K562 (cell line): ENCODE data around the gene HIVEP3. TPM values are rescaled to one million over a fixed set of nuclear protein-coding genes. Genes with fewer than 3 reads are reported as not detected.
A peak's percentile ranks its signal among the peaks of the same experiment; 100 is the strongest.

ENCODE experiments used
- ATAC-seq: fragments of 200-7000 bp; cut with Tn5 transposase; 3 replicates; pipeline ENCODE4 v1.9.1; 2020; ENCODE audit warnings: moderate library complexity
- BruUV-seq: library from RNA; stranded (reverse); fragments of 400-500 nt; replicated peaks from 2 replicates; lab custom pipeline; 2021; lab: Mats Ljungman, UMichigan
- CTCF ChIA-PET: fragments of 300-600 bp; formaldehyde crosslinking; extraction: SDS; loops from one replicate; lab custom pipeline; 2021; ENCODE audit warnings: low intra/inter-chr PET ratio; lab: Yijun Ruan, JAX
- POLR2A ChIA-PET: fragments of 300-600, 350-650 bp; sonication (Branson Sonifier 250); formaldehyde crosslinking; extraction: SDS; loops from one replicate; lab custom pipeline; 2021; ENCODE audit warnings: antibody characterized with exemption, inconsistent platforms; lab: Yijun Ruan, JAX
- DNase-seq, 4 experiments: peaks; one replicate each; pipeline versions ENCODE4 v3.0.0 to v3.0.0-alpha.2; 2011 to 2018; ENCODE audit warnings: low spot score in 3 of 4, mixed read lengths in 3 of 4; ENCODE audit errors: extremely low read depth in 1 of 4
- FAIRE-seq: peaks from 2 replicates; lab custom pipeline; 2011; peaks lifted over from hg19 to GRCh38; lab: Jason Lieb, UNC
- H2AFZ ChIP-seq: 2 replicates; pipeline ENCODE4 v1.6.0; 2011; ENCODE audit warnings: low read depth, low read length, control low read depth, inconsistent platforms
- H3K27ac ChIP-seq: fragments of 200-600 bp; 3 replicates; pipeline ENCODE4 v1.8.0; 2011; ENCODE audit warnings: low read depth, mild to moderate bottlenecking, control low read depth, inconsistent platforms, low read length, moderate library complexity, mixed read lengths; ENCODE audit errors: extremely low read depth
- H3K27me3 ChIP-seq, 2 experiments: fragments of 300-600 bp in 1 of 2; 2 replicates in 1 of 2; 3 replicates in 1 of 2; pipeline versions ENCODE4 v1.6.0 to v1.8.0; 2011; ENCODE audit warnings: inconsistent platforms in 2 of 2, low read length in 2 of 2, mild to moderate bottlenecking in 1 of 2, mixed read lengths in 1 of 2, moderate library complexity in 1 of 2; ENCODE audit not compliant: control insufficient read depth in 2 of 2, insufficient read depth in 2 of 2
- H3K36me3 ChIP-seq: fragments of 300-600 bp; 3 replicates; pipeline ENCODE4 v1.8.0; 2011; ENCODE audit warnings: mild to moderate bottlenecking, low read length, inconsistent platforms; ENCODE audit not compliant: control insufficient read depth, insufficient read depth
- H3K4me1 ChIP-seq, 2 experiments: fragments of 200-600 bp in 1 of 2; replicated peaks in 1 of 2; 2 replicates in 1 of 2; 3 replicates in 1 of 2; pipeline versions ENCODE4 v1.5.1 to v1.8.0; 2011; ENCODE audit warnings: inconsistent platforms in 2 of 2, low read length in 2 of 2, mild to moderate bottlenecking in 1 of 2, mixed read lengths in 1 of 2, moderate library complexity in 1 of 2; ENCODE audit not compliant: control insufficient read depth in 2 of 2, insufficient read depth in 2 of 2
- H3K4me2 ChIP-seq: 2 replicates; pipeline ENCODE4 v1.6.1; 2011; ENCODE audit warnings: low read length, control low read depth, inconsistent platforms, mixed read lengths; ENCODE audit not compliant: insufficient read depth
- H3K4me3 ChIP-seq: fragments of 200-600 bp; sonication (generic), shearing (Covaris generic); 2 replicates; pipeline ENCODE4 v1.5.1; 2016; ENCODE audit warnings: control low read depth, inconsistent platforms
- H3K79me2 ChIP-seq: fragments of 200-600 bp; 3 replicates; pipeline ENCODE4 v1.8.0; 2011; ENCODE audit warnings: low read length, inconsistent platforms; ENCODE audit not compliant: control insufficient read depth, insufficient read depth
- H3K9ac ChIP-seq, 2 experiments: 2 replicates each; pipeline versions ENCODE4 v1.6.0 to v1.6.1; 2011; ENCODE audit warnings: low read depth in 2 of 2, low read length in 2 of 2, control low read depth in 1 of 2, inconsistent platforms in 1 of 2, mild to moderate bottlenecking in 1 of 2, mixed read lengths in 1 of 2; ENCODE audit not compliant: insufficient read depth in 1 of 2
- H3K9me1 ChIP-seq: one replicate; pipeline ENCODE4 v1.6.0; 2011; ENCODE audit warnings: inconsistent platforms, mild to moderate bottlenecking, low read length, moderate library complexity; ENCODE audit not compliant: control insufficient read depth, insufficient read depth
- H3K9me3 ChIP-seq: replicated peaks from 2 replicates; pipeline ENCODE4 v1.5.1; 2011; ENCODE audit warnings: low read depth, low read length, inconsistent platforms; ENCODE audit not compliant: control insufficient read depth, insufficient read depth
- H4K20me1 ChIP-seq: replicated peaks from 2 replicates; pipeline ENCODE4 v1.6.1; 2011; ENCODE audit warnings: low read length, inconsistent platforms, mixed read lengths; ENCODE audit not compliant: control insufficient read depth, insufficient read depth
- ATF3 ChIP-seq, 2 experiments: fragments of 450-650 bp in 1 of 2; sonication (generic) in 1 of 2; formaldehyde crosslinking in 1 of 2; IDR thresholded peaks in 1 of 2; conservative IDR thresholded peaks in 1 of 2; 2 replicates each; pipeline versions ENCODE4 v1.6.1 to v1.8.1; 2016 to 2023; ENCODE audit warnings: mild to moderate bottlenecking in 2 of 2, moderate library complexity in 2 of 2, inconsistent platforms in 1 of 2, missing genetic modification reagents in 1 of 2
- MEIS2 ChIP-seq: fragments of 450-650 bp; IDR thresholded peaks from 2 replicates; pipeline ENCODE4 v1.6.1; 2014; ENCODE audit warnings: mild to moderate bottlenecking; ENCODE audit not compliant: partially characterized antibody
- PBX2 ChIP-seq, 2 experiments: IDR thresholded peaks in 1 of 2; conservative IDR thresholded peaks in 1 of 2; 2 replicates each; pipeline ENCODE4 v1.6.1; 2016; ENCODE audit warnings: low read depth in 2 of 2, mild to moderate bottlenecking in 1 of 2, missing compliant biosample characterization in 1 of 2, missing genetic modification characterization in 1 of 2, moderate library complexity in 1 of 2
- SREBF1 ChIP-seq: fragments of 150-350 bp; IDR thresholded peaks from 2 replicates; pipeline ENCODE4 v1.6.1; 2014; ENCODE audit warnings: antibody characterized with exemption, low read depth, low read length, borderline replicate concordance
- ZNF589 ChIP-seq: fragments of 200-800 bp; sonication (Bioruptor generic); IDR thresholded peaks from 2 replicates; pipeline ENCODE4 v1.6.1; 2016; ENCODE audit warnings: low read depth, missing genetic modification characterization, missing compliant biosample characterization
- WGBS: fragments of 100-300 bp; shearing (Covaris generic); methylation state at CpG from one replicate; pipeline ENCODE4 v1.1.6; 2016; ENCODE audit warnings: low coverage, mixed read lengths; ENCODE audit not compliant: insufficient coverage; ENCODE audit errors: missing lambda C conversion rate; 5-methylcytosine and 5-hydroxymethylcytosine counted together
- in situ Hi-C: fragments of 300-500 bp; cut with MboI; formaldehyde crosslinking; loops from 4 replicates; pipeline ENCODE4 v1.15.0; 2018; ENCODE audit warnings: inconsistent platforms, mixed read lengths
- intact Hi-C: fragments of 100-400 bp; cut with micrococcal nuclease; formaldehyde crosslinking; loops from 2 replicates; pipeline ENCODE4 v1.14.2; 2022
- polyA plus RNA-seq, 8 experiments: library from polyadenylated mRNA; depleted of rRNA in 4 of 8; stranded (reverse) in 5 of 8; unstranded in 3 of 8; fragments of >200 nt; fragmentation: Nextera tagmentation in 2 of 8; fragmentation: Illumina TruSeq in 1 of 8; extraction: Ambion mirVana in 2 of 8; extraction: Trizol in 1 of 8; gene quantifications; 2 replicates each; pipeline versions ENCODE4 v1.2.1 to v1.2.3, GENCODE V29; 2011 to 2014; ENCODE audit warnings: inconsistent platforms in 1 of 8, missing spikeins in 1 of 8
- total RNA-seq, 7 experiments: library from RNA; depleted of rRNA in 6 of 7; stranded (reverse); fragments of >200 nt in 6 of 7; fragmentation: Illumina TruSeq in 2 of 7; extraction: Trizol in 2 of 7; gene quantifications; 2 replicates each; pipeline versions ENCODE4 v1.2.1 to v1.2.3, GENCODE V29; 2011 to 2021; ENCODE audit warnings: low replicate concordance in 1 of 7

HIVEP3 gene
- total and polyA plus RNA-seq, 9 of the 15 experiments (the other 6 are each of a cell fraction or from before 2014, with no cell fraction given), result 0.09 to 0.58 (median 0.34) TPM; not detected in 1

GRCh38 chr1:41713557-41714327, 205.0 kb downstream of the HIVEP3 start:
- no peak for DNase-seq
- Histone ChIP-seq H3K36me3 (no peaks in the 10 kb centered on the region), H3K9me3 (no peaks in the 10 kb centered on the region), H3K4me3 (no peak overlapping the region), H3K9ac (no peak overlapping the region), H3K4me2 (no peak overlapping the region), H2AFZ (no peak overlapping the region), H3K27me3 (peaks cover 10 to 63% of the 10 kb centered on the region in 2 experiments; a peak in 4 of 5 replicates), H3K4me1 (no peaks in the 10 kb centered on the region; a peak in 1 of 5 replicates), H4K20me1 (peaks cover 5% of the 10 kb centered on the region), H3K27ac (no peak overlapping the region), H3K9me1 (no peaks in the 10 kb centered on the region), H3K79me2 (no peaks in the 10 kb centered on the region)
- no TSS peak for BruUV-seq
- no peak for FAIRE-seq
- POLR2A ChIA-PET, result interaction anchor here (0.7 to 1.2 kb wide), 4 partner anchors 9 to 167 kb away, joined by 3 to 4 read pairs (median 3); no protein-coding TSS in a partner anchor
- intact Hi-C loops, result no loop called here
- CTCF ChIA-PET, result no interaction called here
- ATAC-seq, result no peak
- in situ Hi-C loops, result no loop called here
- WGBS, result 2% methylated on average over 6 of the region's 6 CpGs
- TF ChIP-seq MEIS2, result peak; percentile 60
- no peak for TF ChIP-seq PBX2 (CRISPR knock-in tag; IDR thresholded peaks at IDR 0.05; ENCODE audit: low read depth)
- TF ChIP-seq PBX2 (tag; conservative IDR thresholded peaks at IDR 0.05; ENCODE audit: low read depth), result peak; percentile 61; the same call in 1 of the 2 replicates
- TF ChIP-seq ZNF589 (CRISPR knock-in tag), result no peak
- TF ChIP-seq ATF3 (IDR thresholded peaks at IDR 0.05), result 0 out of 2 replicates have a peak, but pooled peaks have one; percentile 24
- no peak for TF ChIP-seq ATF3 (CRISPR knock-in tag; conservative IDR thresholded peaks at IDR 0.05)
- TF ChIP-seq SREBF1, result no peak
